Superior temporal gyrus (tissue), 1 donor: Measurements from ENCODE around the gene HSPB3.
"Not testable (repeated sequence)": the region's sequence is repeated elsewhere in the genome, so short reads cannot be mapped to it uniquely, and the experiment has no call there.

Source experiments
- DNase-seq: peaks from one replicate; pipeline ENCODE4 v3.0.0-alpha.2; 2016; ENCODE audit errors: extremely low spot score

The HSPB3 gene

GRCh38 chr5:54457094-54457862, 1.8 kb downstream of the HSPB3 start:
- peak; percentile 62 for DNase-seq

- DNase-seq: no peak
Observed at GRCh38 chr5:54458221-54458620, 2.7 kb downstream of the HSPB3 start.

- no peak for DNase-seq
Observed at GRCh38 chr5:54460181-54460919, 4.9 kb downstream of the HSPB3 start.

- DNase-seq: no peak
Observed at GRCh38 chr5:54462281-54462680, 6.8 kb downstream of the HSPB3 start.

- DNase-seq: no peak
Observed at GRCh38 chr5:54463713-54464112, 8.2 kb downstream of the HSPB3 start.

- peak; percentile 17 for DNase-seq
Observed at GRCh38 chr5:54469622-54470021, 14.1 kb downstream of the HSPB3 start.

- DNase-seq: no peak
Observed at GRCh38 chr5:54470128-54470527, 14.6 kb downstream of the HSPB3 start.

GRCh38 chr5:54470677-54471076, 15.2 kb downstream of the HSPB3 start:
- DNase-seq: peak; percentile 8

GRCh38 chr5:54471398-54471797, 15.9 kb downstream of the HSPB3 start:
- no peak for DNase-seq

- DNase-seq: no peak
Observed at GRCh38 chr5:54476682-54477081, 21.2 kb downstream of the HSPB3 start.

GRCh38 chr5:54477941-54478478, 22.5 kb downstream of the HSPB3 start:
- no peak for DNase-seq

GRCh38 chr5:54480296-54480695, 24.8 kb downstream of the HSPB3 start:
- no peak for DNase-seq

GRCh38 chr5:54484219-54484894, 28.9 kb downstream of the HSPB3 start:
- DNase-seq: no peak

GRCh38 chr5:54485659-54486058, 30.2 kb downstream of the HSPB3 start:
- DNase-seq: not testable (repeated sequence)

- DNase-seq: not testable (repeated sequence)
Observed at GRCh38 chr5:54489648-54489979, 34.1 kb downstream of the HSPB3 start.

- DNase-seq: no peak
Observed at GRCh38 chr5:54491326-54491725, 35.8 kb downstream of the HSPB3 start.

- no peak for DNase-seq
Observed at GRCh38 chr5:54492178-54492577, 36.7 kb downstream of the HSPB3 start.

GRCh38 chr5:54495027-54495426, 39.5 kb downstream of the HSPB3 start:
- DNase-seq: no peak
